Heart right ventricle (tissue), 16 donors: ENCODE results near the gene VPS13D. TPM values are rescaled to one million over a fixed set of nuclear protein-coding genes. Genes with fewer than 3 reads are reported as not detected.

Source experiments
- ATAC-seq, 8 donors: fragments of 200-7000 bp; cut with Tn5 transposase; one replicate each; pipeline ENCODE4 v1.9.1; 2020; ENCODE audit warnings: mild to moderate bottlenecking in 8 of 8, moderate library complexity in 8 of 8, moderate number of reproducible peaks in 1 of 8
- DNase-seq, 2 donors: peaks; one replicate each; pipeline ENCODE4 v3.0.0-alpha.2; 2020
- H3K27ac ChIP-seq, 10 donors: fragments of 200-600 bp; sonication (generic) in 2 of 10; one replicate each; pipeline versions ENCODE4 v1.5.0 to v1.8.0; 2020 to 2022; ENCODE audit warnings: mild to moderate bottlenecking in 3 of 10
- H3K27me3 ChIP-seq, 7 donors: fragments of 200-600 bp; one replicate each; pipeline ENCODE4 v1.8.0; 2021 to 2022; ENCODE audit warnings: mild to moderate bottlenecking in 2 of 7
- H3K36me3 ChIP-seq, 9 donors: fragments of 200-600 bp; sonication (generic) in 1 of 9; one replicate each; pipeline versions ENCODE4 v1.5.0 to v1.8.0; 2020 to 2022; ENCODE audit warnings: mild to moderate bottlenecking in 2 of 9
- H3K4me1 ChIP-seq, 9 donors: fragments of 200-600 bp; sonication (generic) in 1 of 9; one replicate each; pipeline versions ENCODE4 v1.5.0 to v1.8.0; 2020 to 2022; ENCODE audit warnings: mild to moderate bottlenecking in 4 of 9
- H3K4me3 ChIP-seq, 10 donors: fragments of 200-600 bp; sonication (generic) in 2 of 10; one replicate each; pipeline versions ENCODE4 v1.5.0 to v1.8.0; 2020 to 2022; ENCODE audit warnings: mild to moderate bottlenecking in 7 of 10, moderate library complexity in 2 of 10
- H3K9me3 ChIP-seq, 11 donors: fragments of 200-600 bp in 10 of 11; sonication (generic) in 2 of 11; one replicate each; pipeline versions ENCODE4 v1.5.0 to v1.8.0; 2013 to 2022; ENCODE audit warnings: mild to moderate bottlenecking in 2 of 11, control low read depth in 1 of 11, moderate library complexity in 1 of 11
- WGBS, 2 donors: extraction: QIAGEN DNeasy Blood & Tissue Kit; methylation state at CpG; one replicate each; pipeline ENCODE4 v1.1.7; 2013; ENCODE audit warnings: inconsistent platforms in 1 of 2; 5-methylcytosine and 5-hydroxymethylcytosine counted together
- intact Hi-C, 10 donors: fragments of 100-400 bp; cut with DNase I; formaldehyde crosslinking; loops; one replicate each; pipeline versions ENCODE4 v1.11.1 to v1.14.2; 2022
- polyA plus RNA-seq, 2 donors: library from polyadenylated mRNA; stranded (reverse); fragments of 200-250 nt; gene quantifications; one replicate each; pipeline ENCODE4 v1.2.3, GENCODE V29; 2013
- total RNA-seq, 10 donors: library from RNA; stranded (reverse); fragmentation: NEBNext Ultra II Directional in 3 of 10; extraction: Animal tissue kit (Norgen Biotek cat#: 25700) in 3 of 10; gene quantifications; one replicate each; pipeline versions ENCODE4 v1.2.1 to v1.2.4, GENCODE V29; 2021 to 2023
- TF ChIP-seq, protein P1 (sequence below), 9 donors: fragments of 200-600 bp; sonication (generic) in 2 of 9; IDR thresholded peaks; one replicate each; pipeline versions ENCODE4 v1.5.0 to v1.8.0; 2021 to 2022; ENCODE audit warnings: antibody characterized with exemption in 9 of 9, mild to moderate bottlenecking in 5 of 9, moderate library complexity in 1 of 9
- donor health status: Arrhythmogenic right ventricular cardiomyopathy.
- donor health status: ischemic (EF 13 %, LVEDD 7.1; RV severe dilation, severe dysfunction).
- donor health status: healthy with polysubstance abuse.
- donor health status: DM: no; HTN: yes; CAD: no.
- donor health status: DM: no; HTN: no; CAD: no.
- donor health status: ischemic (EF 25% LVEDD 6.9; RV normal size, moderate dysfunction).
- donor health status: ischemic (EF 25% LVEDD 5.7; RV mildly dilated, moderate dysfunction).
- donor health status: healthy.
- donor health status: DM: yes; HTN: yes; CAD: no.
- donor health status: Ischemic cardiomyopathy.
- donor health status: ischemic (EF 35%, LVEDD 5.7; RV mildly dilated, moderate dysfunction).
- donor health status: nonischemic (EF 11% LVEDD 7.7; RV severe dilation, severe dysfunction).
- donor health status: DM: yes; HTN: yes; CAD: no.
- donor health status: PGD.
- donor health status: ischemic (EF 29% LVEDD 5.4; RV normal size, mild dysfunction).
- donor health status: nonischemic (EF 23%, LVEDD 6.1; RV moderate dilation, normal function).

VPS13D gene
- total and polyA plus RNA-seq, 12 donors = 36.9 to 161 (median 83.3) TPM

DNA sequence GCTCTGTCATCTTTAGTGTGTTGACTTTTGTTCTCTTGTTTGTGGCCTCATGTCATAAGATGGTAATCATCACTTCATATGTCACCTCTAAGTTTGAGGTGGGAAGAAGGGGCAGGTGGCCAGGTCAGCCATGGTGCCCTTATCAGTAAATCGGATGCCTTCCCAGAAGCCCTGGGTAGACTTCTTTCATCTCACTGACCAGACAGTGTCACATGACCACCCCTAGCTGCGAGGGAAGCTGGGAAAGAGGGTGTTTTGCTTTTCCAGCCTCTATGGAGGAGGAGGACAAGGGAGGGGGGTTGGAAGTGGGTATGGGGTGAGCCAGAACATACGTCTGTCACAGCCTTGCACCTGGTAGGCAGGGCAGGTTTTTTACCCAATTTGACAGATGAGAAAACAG lies 34.4 kb upstream of the VPS13D start:
- Histone ChIP-seq H3K4me1 (peaks cover 0 to 41% (median 0%) of the 10 kb centered on the region in 9 donors), H3K27ac (peak overlapping the region in 1 of 10 donors; percentile 76), H3K9me3 (no peaks in the 10 kb centered on the region), H3K27me3 (no peaks in the 10 kb centered on the region), H3K4me3 (no peak overlapping the region), H3K36me3 (peaks cover 0 to 97% (median 16%) of the 10 kb centered on the region in 9 donors)
- TF ChIP-seq, protein P1, sequence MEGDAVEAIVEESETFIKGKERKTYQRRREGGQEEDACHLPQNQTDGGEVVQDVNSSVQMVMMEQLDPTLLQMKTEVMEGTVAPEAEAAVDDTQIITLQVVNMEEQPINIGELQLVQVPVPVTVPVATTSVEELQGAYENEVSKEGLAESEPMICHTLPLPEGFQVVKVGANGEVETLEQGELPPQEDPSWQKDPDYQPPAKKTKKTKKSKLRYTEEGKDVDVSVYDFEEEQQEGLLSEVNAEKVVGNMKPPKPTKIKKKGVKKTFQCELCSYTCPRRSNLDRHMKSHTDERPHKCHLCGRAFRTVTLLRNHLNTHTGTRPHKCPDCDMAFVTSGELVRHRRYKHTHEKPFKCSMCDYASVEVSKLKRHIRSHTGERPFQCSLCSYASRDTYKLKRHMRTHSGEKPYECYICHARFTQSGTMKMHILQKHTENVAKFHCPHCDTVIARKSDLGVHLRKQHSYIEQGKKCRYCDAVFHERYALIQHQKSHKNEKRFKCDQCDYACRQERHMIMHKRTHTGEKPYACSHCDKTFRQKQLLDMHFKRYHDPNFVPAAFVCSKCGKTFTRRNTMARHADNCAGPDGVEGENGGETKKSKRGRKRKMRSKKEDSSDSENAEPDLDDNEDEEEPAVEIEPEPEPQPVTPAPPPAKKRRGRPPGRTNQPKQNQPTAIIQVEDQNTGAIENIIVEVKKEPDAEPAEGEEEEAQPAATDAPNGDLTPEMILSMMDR (IDR thresholded peaks at IDR 0.05) = no peak
- DNase-seq (no peak), ATAC-seq (no peak)
- WGBS, 2 donors = 54 to 68% methylated on average over 3 of the region's 3 CpGs
- intact Hi-C loops = no loop called here

DNA sequence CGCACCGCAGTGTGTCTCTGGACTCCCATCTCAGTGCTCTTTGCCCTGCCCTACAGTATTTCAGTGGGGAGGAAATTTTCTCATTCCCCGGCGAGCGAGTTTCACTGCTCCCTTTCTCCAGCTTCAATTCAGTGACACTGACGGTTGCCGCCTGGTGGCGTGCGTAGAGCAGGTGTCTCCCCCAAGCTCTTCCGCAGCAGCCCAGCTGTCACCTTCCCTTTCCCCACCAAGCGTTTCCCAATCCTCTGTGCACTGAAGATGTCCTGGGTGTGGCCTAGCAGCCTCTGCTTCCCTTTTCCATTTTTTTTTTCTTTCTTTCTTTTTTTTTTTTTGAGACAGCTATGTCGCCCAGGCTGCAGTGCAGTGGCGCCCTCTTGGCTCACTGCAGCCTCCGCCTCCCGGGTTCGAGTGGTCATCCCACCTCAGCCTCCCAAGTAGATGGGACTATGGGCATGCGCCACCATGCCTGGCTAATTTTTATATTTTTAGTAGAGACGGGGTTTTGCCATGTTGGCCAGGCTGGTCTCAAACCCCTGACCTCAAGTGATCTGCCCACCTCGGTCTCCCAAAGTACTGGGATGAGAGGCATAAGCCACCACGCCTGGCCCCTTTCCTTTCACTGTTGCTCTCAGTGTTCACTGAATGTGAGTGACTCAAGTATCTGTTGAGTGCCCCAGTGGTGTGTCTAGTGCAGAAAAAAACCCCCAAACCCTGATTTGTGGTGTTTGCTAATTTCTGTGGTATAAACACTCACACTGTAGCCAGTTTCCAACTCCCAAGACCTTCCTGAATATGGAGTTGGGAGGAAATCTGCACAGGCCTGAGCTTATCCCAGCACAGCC lies 33.0 kb upstream of the VPS13D start:
- WGBS, 2 donors = 72 to 75% methylated on average over 20 of the region's 20 CpGs
- intact Hi-C loops = no loop called here
- peaks cover 0 to 97% (median 14%) of the 10 kb centered on the region in 9 donors for H3K36me3 ChIP-seq
- H3K9me3 ChIP-seq = no peaks in the 10 kb centered on the region
- ATAC-seq (peak in 7 of 8 donors; percentile 45 to 65 (median 63)), DNase-seq (peak in 1 of 2 donors; percentile 39)
- TF ChIP-seq, protein P1 (IDR thresholded peaks at IDR 0.05) = peak in 3 of 9 donors; percentile 9 to 44 (median 14)
- H3K27ac ChIP-seq = peak overlapping the region in 2 of 10 donors; percentile 6 to 76
- peaks cover 0 to 41% (median 0%) of the 10 kb centered on the region in 9 donors for H3K4me1 ChIP-seq
- no peak overlapping the region for H3K4me3 ChIP-seq
- H3K27me3 ChIP-seq = no peaks in the 10 kb centered on the region

DNA sequence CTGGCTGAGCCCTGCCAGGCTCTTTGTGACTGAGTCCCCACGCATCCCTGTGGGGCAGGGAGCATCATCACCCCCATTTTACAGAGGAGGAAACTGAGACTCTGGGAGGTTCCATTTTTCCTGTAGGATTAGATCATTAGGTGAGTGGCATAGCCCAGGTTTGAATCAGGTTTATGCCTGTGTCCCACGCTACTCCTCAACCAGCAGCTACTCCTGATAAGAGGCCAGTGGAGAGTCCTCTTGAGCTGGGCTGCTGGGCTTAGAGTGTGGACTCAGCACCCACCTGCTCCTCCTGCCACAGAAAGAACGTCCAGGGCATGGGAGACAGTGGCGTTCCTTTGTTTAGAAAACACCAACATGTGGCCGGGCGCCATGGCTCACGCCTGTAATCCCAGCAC lies 32.3 kb upstream of the VPS13D start:
- Histone ChIP-seq H3K27ac (peak overlapping the region in 1 of 10 donors; percentile 53), H3K36me3 (peaks cover 0 to 98% (median 19%) of the 10 kb centered on the region in 9 donors), H3K27me3 (no peaks in the 10 kb centered on the region), H3K4me3 (no peak overlapping the region), H3K4me1 (peaks cover 0 to 41% (median 0%) of the 10 kb centered on the region in 9 donors), H3K9me3 (no peaks in the 10 kb centered on the region)
- intact Hi-C loops = no loop called here
- WGBS, 2 donors = 85 to 88% methylated on average over 7 of the region's 7 CpGs
- ATAC-seq (peak in 1 of 8 donors; percentile 10), DNase-seq (no peak)
- TF ChIP-seq, protein P1 (IDR thresholded peaks at IDR 0.05) = no peak

DNA sequence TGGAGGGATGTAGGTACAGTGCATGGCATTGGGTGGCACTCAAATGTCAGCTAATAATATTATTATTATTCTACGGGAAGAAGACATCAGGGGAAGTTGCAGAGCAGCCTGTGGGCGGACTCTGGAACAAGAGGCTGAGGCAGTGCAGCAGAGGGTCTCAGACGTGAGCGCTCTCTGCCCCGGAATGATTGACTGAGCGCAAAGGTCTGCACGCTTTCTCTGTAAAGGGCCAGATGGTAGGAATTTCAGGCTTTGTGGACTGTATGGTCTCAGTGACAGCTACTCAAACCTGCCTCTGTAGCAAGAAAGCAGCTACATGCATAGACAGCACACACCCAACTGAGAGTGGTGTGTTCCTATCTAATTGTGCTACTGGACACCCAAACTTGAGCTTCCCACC lies 29.6 kb upstream of the VPS13D start:
- Histone ChIP-seq H3K27me3 (no peaks in the 10 kb centered on the region), H3K4me1 (peaks cover 0 to 19% (median 0%) of the 10 kb centered on the region in 9 donors), H3K9me3 (no peaks in the 10 kb centered on the region), H3K27ac (no peak overlapping the region), H3K36me3 (peaks cover 0 to 97% (median 7%) of the 10 kb centered on the region in 9 donors), H3K4me3 (no peak overlapping the region)
- WGBS, 2 donors = 92 to 95% methylated on average over 7 of the region's 7 CpGs
- DNase-seq (no peak), ATAC-seq (no peak)
- TF ChIP-seq, protein P1 (IDR thresholded peaks at IDR 0.05) = no peak
- intact Hi-C loops = no loop called here
